Keratinocyte (primary cell): Measurements from ENCODE around the gene MCAM. TPM values are rescaled to one million over a fixed set of nuclear protein-coding genes. Genes with fewer than 3 reads are reported as not detected.

ENCODE experiments used
- DNase-seq: peaks from one replicate; pipeline ENCODE4 v3.0.0-alpha.2; 2011; ENCODE audit warnings: low read depth, missing footprints, low spot score
- FAIRE-seq: peaks from 2 replicates; lab custom pipeline; 2011; peaks lifted over from hg19 to GRCh38; lab: Jason Lieb, UNC
- H2AFZ ChIP-seq: 2 replicates; pipeline ENCODE4 v1.6.0; 2012; ENCODE audit warnings: low read length, control low read depth, inconsistent platforms; ENCODE audit not compliant: control insufficient read depth
- H3K27ac ChIP-seq: 2 replicates; pipeline ENCODE4 v1.5.1; 2011; ENCODE audit warnings: low read length; ENCODE audit not compliant: control insufficient read depth, insufficient read depth
- H3K27me3 ChIP-seq: 3 replicates; pipeline ENCODE4 v1.6.0; 2011; ENCODE audit warnings: low read length; ENCODE audit not compliant: control insufficient read depth, insufficient read depth; ENCODE audit errors: extremely low read depth
- H3K36me3 ChIP-seq, 2 experiments: 2 replicates in 1 of 2; 3 replicates in 1 of 2; pipeline ENCODE4 v1.5.1; 2011; ENCODE audit warnings: low read length in 2 of 2, mild to moderate bottlenecking in 1 of 2; ENCODE audit not compliant: control insufficient read depth in 2 of 2, insufficient read depth in 2 of 2; ENCODE audit errors: extremely low read depth in 1 of 2
- H3K4me1 ChIP-seq: 3 replicates; pipeline ENCODE4 v1.5.1; 2011; ENCODE audit warnings: low read length; ENCODE audit not compliant: control insufficient read depth, insufficient read depth; ENCODE audit errors: extremely low read depth
- H3K4me2 ChIP-seq: 3 replicates; pipeline ENCODE4 v1.6.0; 2011; ENCODE audit warnings: low read depth, low read length; ENCODE audit not compliant: control insufficient read depth, insufficient read depth; ENCODE audit errors: extremely low read depth
- H3K4me3 ChIP-seq, 3 experiments: fragments of 200-600 bp in 1 of 3; sonication (generic) in 1 of 3; 2 replicates in 2 of 3; 3 replicates in 1 of 3; pipeline ENCODE4 v1.5.1; 2011 to 2016; ENCODE audit warnings: low read length in 3 of 3, mild to moderate bottlenecking in 3 of 3, control low read depth in 2 of 3, inconsistent platforms in 1 of 3, low read depth in 1 of 3, mixed read lengths in 1 of 3, mixed run types in 1 of 3, moderate library complexity in 1 of 3; ENCODE audit not compliant: control insufficient read depth in 2 of 3, insufficient read depth in 2 of 3; ENCODE audit errors: extremely low read depth in 1 of 3
- H3K79me2 ChIP-seq: 2 replicates; pipeline ENCODE4 v1.6.0; 2012; ENCODE audit warnings: low read length; ENCODE audit not compliant: control insufficient read depth, insufficient read depth
- H3K9ac ChIP-seq: 3 replicates; pipeline ENCODE4 v1.6.0; 2011; ENCODE audit warnings: low read length; ENCODE audit not compliant: control insufficient read depth, insufficient read depth; ENCODE audit errors: extremely low read depth
- H3K9me1 ChIP-seq: 3 replicates; pipeline ENCODE4 v1.6.0; 2011; ENCODE audit warnings: low read length; ENCODE audit not compliant: control insufficient read depth, insufficient read depth; ENCODE audit errors: extremely low read depth
- H3K9me3 ChIP-seq: 2 replicates; pipeline ENCODE4 v1.5.1; 2012; ENCODE audit warnings: low read depth, low read length; ENCODE audit not compliant: control insufficient read depth
- H4K20me1 ChIP-seq: 3 replicates; pipeline ENCODE4 v1.6.0; 2011; ENCODE audit warnings: low read length; ENCODE audit not compliant: control insufficient read depth, insufficient read depth; ENCODE audit errors: extremely low read depth
- EZH2 ChIP-seq: IDR thresholded peaks from one replicate; pipeline ENCODE4 v1.6.1; 2012; ENCODE audit warnings: inconsistent platforms, mild to moderate bottlenecking, low read length, moderate library complexity
- dilution Hi-C: fragments of 300-500 bp; cut with MboI; formaldehyde crosslinking; loops from one replicate; pipeline ENCODE4 v1.7.0; 2020; ENCODE audit warnings: low sequenced_read_pairs; ENCODE audit not compliant: extremely low pct_ligation_motif_present
- polyA plus RNA-seq, 5 experiments: library from polyadenylated mRNA; depleted of rRNA in 3 of 5; stranded (reverse) in 3 of 5; stranded (forward) in 1 of 5; unstranded in 1 of 5; fragments of >200 nt; gene quantifications; 1 replicate in 1 of 5; 2 replicates in 3 of 5; 3 replicates in 1 of 5; pipeline versions ENCODE4 v1.2.1 to v1.2.3, GENCODE V29; 2011 to 2012; ENCODE audit warnings: missing spikeins in 2 of 5, low read depth in 1 of 5, low replicate concordance in 1 of 5
- TF ChIP-seq, protein P1 (sequence below), 3 experiments: IDR thresholded peaks in 1 of 3; conservative IDR thresholded peaks in 1 of 3; optimal IDR thresholded peaks in 1 of 3; 2 replicates in 2 of 3; 3 replicates in 1 of 3; pipeline versions ENCODE3 to v1.5.1; 2011; ENCODE audit warnings: low read length in 3 of 3, mild to moderate bottlenecking in 3 of 3, moderate library complexity in 2 of 3, control low read depth in 1 of 3, inconsistent platforms in 1 of 3; ENCODE audit not compliant: insufficient read depth in 2 of 3; ENCODE audit errors: extremely low read depth in 1 of 3

Gene MCAM
- polyA plus RNA-seq, 1 donor (not counting 4 experiments of a cell fraction or from before 2014, with no cell fraction given) = 8.5 TPM

DNA sequence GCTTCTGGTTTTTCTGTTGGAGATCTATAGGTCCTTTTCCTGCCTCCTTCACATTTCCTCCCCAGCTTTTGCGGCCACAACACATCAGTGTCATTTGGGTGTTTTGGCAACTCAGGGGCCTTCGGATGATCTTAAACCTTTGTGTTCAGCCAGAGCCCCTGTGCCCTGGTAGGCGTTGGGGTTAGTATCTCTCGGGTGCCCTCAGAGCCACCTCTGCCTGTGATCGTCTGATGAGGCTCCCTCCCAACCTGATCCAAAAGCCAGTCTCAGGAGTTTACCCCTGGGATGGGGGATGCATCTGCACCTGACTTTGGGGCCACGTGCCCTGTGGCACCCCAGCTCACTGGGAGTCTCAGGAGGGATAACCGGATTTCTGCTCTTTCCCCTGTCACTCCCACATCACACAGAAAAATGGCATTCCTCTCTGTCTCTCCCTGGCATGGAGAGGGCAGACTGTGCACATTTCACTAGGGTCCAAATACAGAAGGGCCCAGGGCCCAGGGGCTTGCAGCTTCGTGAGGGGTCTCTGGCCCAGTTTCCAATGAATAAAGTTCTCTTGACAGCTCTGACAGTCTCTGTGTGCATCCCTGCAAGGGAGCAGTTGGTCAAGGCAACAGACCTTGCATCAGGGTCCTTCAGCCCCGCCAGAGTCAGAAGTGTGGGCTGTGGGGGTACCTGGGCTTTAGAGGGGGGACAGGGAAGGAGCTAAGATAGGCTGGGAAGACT, 20.0 kb upstream of the MCAM start:
- Histone ChIP-seq H3K4me1 (peaks cover 19% of the 10 kb centered on the region), H2AFZ (no peak overlapping the region), H3K4me3 (no peak overlapping the region), H3K9ac (no peak overlapping the region), H3K4me2 (no peak overlapping the region), H3K27ac (no peak overlapping the region), H3K27me3 (peaks cover 29% of the 10 kb centered on the region), H4K20me1 (peaks cover 3% of the 10 kb centered on the region), H3K9me1 (no peaks in the 10 kb centered on the region), H3K79me2 (peaks cover 26% of the 10 kb centered on the region), H3K36me3 (peaks cover 4 to 14% of the 10 kb centered on the region in 2 experiments), H3K9me3 (no peaks in the 10 kb centered on the region)
- TF ChIP-seq EZH2 = no peak
- TF ChIP-seq, protein P1, sequence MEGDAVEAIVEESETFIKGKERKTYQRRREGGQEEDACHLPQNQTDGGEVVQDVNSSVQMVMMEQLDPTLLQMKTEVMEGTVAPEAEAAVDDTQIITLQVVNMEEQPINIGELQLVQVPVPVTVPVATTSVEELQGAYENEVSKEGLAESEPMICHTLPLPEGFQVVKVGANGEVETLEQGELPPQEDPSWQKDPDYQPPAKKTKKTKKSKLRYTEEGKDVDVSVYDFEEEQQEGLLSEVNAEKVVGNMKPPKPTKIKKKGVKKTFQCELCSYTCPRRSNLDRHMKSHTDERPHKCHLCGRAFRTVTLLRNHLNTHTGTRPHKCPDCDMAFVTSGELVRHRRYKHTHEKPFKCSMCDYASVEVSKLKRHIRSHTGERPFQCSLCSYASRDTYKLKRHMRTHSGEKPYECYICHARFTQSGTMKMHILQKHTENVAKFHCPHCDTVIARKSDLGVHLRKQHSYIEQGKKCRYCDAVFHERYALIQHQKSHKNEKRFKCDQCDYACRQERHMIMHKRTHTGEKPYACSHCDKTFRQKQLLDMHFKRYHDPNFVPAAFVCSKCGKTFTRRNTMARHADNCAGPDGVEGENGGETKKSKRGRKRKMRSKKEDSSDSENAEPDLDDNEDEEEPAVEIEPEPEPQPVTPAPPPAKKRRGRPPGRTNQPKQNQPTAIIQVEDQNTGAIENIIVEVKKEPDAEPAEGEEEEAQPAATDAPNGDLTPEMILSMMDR (optimal IDR thresholded peaks at IDR 0.05 in 1 of 3, IDR thresholded peaks at IDR 0.05 in 1 of 3, conservative IDR thresholded peaks at IDR 0.05 in 1 of 3; ENCODE audit: extremely low read depth in 1 of 3, insufficient read depth in 2 of 3, low read length in 3 of 3) = no peak
- no peak for DNase-seq
- no peak for FAIRE-seq
- dilution Hi-C loops = no loop called here

GRCh38 chr11:119335655-119336543, 19.0 kb upstream of the MCAM start:
- Histone ChIP-seq H2AFZ (no peak overlapping the region), H3K4me2 (peak overlapping the region; percentile 99), H4K20me1 (peaks cover 3% of the 10 kb centered on the region), H3K4me3 (peak overlapping the region in 1 of 3 experiments; percentile 96), H3K4me1 (peaks cover 19% of the 10 kb centered on the region), H3K9ac (peak overlapping the region; percentile 91), H3K27ac (no peak overlapping the region), H3K79me2 (peaks cover 26% of the 10 kb centered on the region), H3K36me3 (peaks cover 4 to 14% of the 10 kb centered on the region in 2 experiments), H3K9me3 (no peaks in the 10 kb centered on the region), H3K27me3 (peaks cover 19% of the 10 kb centered on the region), H3K9me1 (no peaks in the 10 kb centered on the region)
- no peak for FAIRE-seq
- dilution Hi-C loops = no loop called here
- TF ChIP-seq, protein P1 (optimal IDR thresholded peaks at IDR 0.05 in 1 of 3, IDR thresholded peaks at IDR 0.05 in 1 of 3, conservative IDR thresholded peaks at IDR 0.05 in 1 of 3; ENCODE audit: extremely low read depth in 1 of 3, insufficient read depth in 2 of 3, low read length in 3 of 3) = no peak
- no peak for TF ChIP-seq EZH2
- no peak for DNase-seq
